IMR-90 (cell line): Measurements from ENCODE around the gene IREB2. TPM values are rescaled to one million over a fixed set of nuclear protein-coding genes. Genes with fewer than 3 reads are reported as not detected.

Source experiments
- ATAC-seq: fragments of 200-7000 bp; cut with Tn5 transposase; 2 replicates; pipeline ENCODE4 v1.9.1; 2020; ENCODE audit warnings: low read depth, mild to moderate bottlenecking, moderate library complexity
- BruUV-seq: library from RNA; stranded (reverse); fragments of 400-500 nt; replicated peaks from 2 replicates; lab custom pipeline; 2021; lab: Mats Ljungman, UMichigan
- CTCF ChIA-PET: fragments of 300-600 bp; formaldehyde crosslinking; extraction: SDS; loops from one replicate; lab custom pipeline; 2021; ENCODE audit warnings: antibody characterized with exemption; lab: Yijun Ruan, JAX
- POLR2A ChIA-PET: fragments of 300-600 bp; sonication (Branson Sonifier 250); formaldehyde crosslinking; loops from one replicate; lab custom pipeline; 2022; ENCODE audit warnings: antibody characterized with exemption; ENCODE audit not compliant: unreplicated experiment; lab: Charles Lee
- DNase-seq: peaks from one replicate; pipeline ENCODE4 v3.0.0; 2013
- H2AFZ ChIP-seq: replicated peaks from 2 replicates; pipeline ENCODE3; 2013; ENCODE audit warnings: low read length, mild to moderate bottlenecking; ENCODE audit not compliant: poor library complexity
- H2AK5ac ChIP-seq: 2 replicates; pipeline ENCODE4 v1.6.1; 2013; ENCODE audit warnings: low read depth, low read length, inconsistent platforms
- H2AK9ac ChIP-seq: replicated peaks from 2 replicates; pipeline ENCODE3; 2013; ENCODE audit warnings: mild to moderate bottlenecking, low read depth, low read length, moderate library complexity; ENCODE audit not compliant: poor library complexity
- H2BK120ac ChIP-seq: 2 replicates; pipeline ENCODE4 v1.6.1; 2013; ENCODE audit warnings: low read depth, low read length, inconsistent platforms
- H2BK15ac ChIP-seq: 3 replicates; pipeline ENCODE4 v1.6.1; 2013; ENCODE audit warnings: low read depth, low read length, inconsistent platforms
- H2BK20ac ChIP-seq: 2 replicates; pipeline ENCODE4 v1.6.1; 2013; ENCODE audit warnings: low read depth, mild to moderate bottlenecking, inconsistent platforms, low read length, moderate library complexity
- H2BK5ac ChIP-seq: 2 replicates; pipeline ENCODE4 v1.6.1; 2013; ENCODE audit warnings: mild to moderate bottlenecking, low read depth, low read length, inconsistent platforms; ENCODE audit not compliant: poor library complexity, severe bottlenecking
- H3K14ac ChIP-seq: replicated peaks from 2 replicates; pipeline ENCODE4 v1.6.1; 2013; ENCODE audit warnings: low read depth, low read length, inconsistent platforms
- H3K18ac ChIP-seq: 2 replicates; pipeline ENCODE4 v1.6.1; 2013; ENCODE audit warnings: low read depth, low read length, control low read depth
- H3K23ac ChIP-seq: 2 replicates; pipeline ENCODE4 v1.6.1; 2013; ENCODE audit warnings: low read depth, low read length, inconsistent platforms
- H3K27ac ChIP-seq: 2 replicates; pipeline ENCODE4 v1.5.1; 2013; ENCODE audit warnings: mild to moderate bottlenecking, control low read depth, low read length; ENCODE audit not compliant: insufficient read depth
- H3K27me3 ChIP-seq: 2 replicates; pipeline ENCODE4 v1.6.1; 2013; ENCODE audit warnings: low read length; ENCODE audit not compliant: control insufficient read depth, insufficient read depth
- H3K36me3 ChIP-seq: 2 replicates; pipeline ENCODE4 v1.6.1; 2013; ENCODE audit warnings: low read length, mixed read lengths; ENCODE audit not compliant: control insufficient read depth, insufficient read depth
- H3K4ac ChIP-seq: 2 replicates; pipeline ENCODE4 v1.6.1; 2013; ENCODE audit warnings: low read depth, low read length, inconsistent platforms
- H3K4me1 ChIP-seq: 2 replicates; pipeline ENCODE4 v1.6.1; 2013; ENCODE audit warnings: low read length, mixed read lengths; ENCODE audit not compliant: control insufficient read depth, insufficient read depth
- H3K4me2 ChIP-seq: 2 replicates; pipeline ENCODE4 v1.6.1; 2013; ENCODE audit warnings: low read depth, mild to moderate bottlenecking, control low read depth, low read length, moderate library complexity
- H3K4me3 ChIP-seq: 2 replicates; pipeline ENCODE4 v1.5.1; 2013; ENCODE audit warnings: low read depth, mild to moderate bottlenecking, control low read depth, low read length, moderate library complexity; ENCODE audit not compliant: insufficient read depth
- H3K56ac ChIP-seq: 2 replicates; pipeline ENCODE4 v1.6.1; 2013; ENCODE audit warnings: low read length, inconsistent platforms; ENCODE audit not compliant: insufficient read depth; ENCODE audit errors: extremely low read depth
- H3K79me1 ChIP-seq, 2 experiments: 2 replicates each; pipeline ENCODE4 v1.6.1; 2013; ENCODE audit warnings: low read length in 2 of 2, inconsistent platforms in 1 of 2, low read depth in 1 of 2
- H3K9ac ChIP-seq: 2 replicates; pipeline ENCODE4 v1.6.1; 2013; ENCODE audit warnings: low read depth, low read length, control low read depth
- H3K9me1 ChIP-seq: 2 replicates; pipeline ENCODE4 v1.6.1; 2013; ENCODE audit warnings: low read length, inconsistent platforms; ENCODE audit not compliant: insufficient read depth
- H3K9me3 ChIP-seq: 2 replicates; pipeline ENCODE4 v1.6.1; 2013; ENCODE audit warnings: low read length; ENCODE audit not compliant: control insufficient read depth, insufficient read depth
- H4K20me1 ChIP-seq: 2 replicates; pipeline ENCODE4 v1.6.1; 2013; ENCODE audit warnings: low read length, inconsistent platforms; ENCODE audit not compliant: insufficient read depth
- H4K5ac ChIP-seq: 2 replicates; pipeline ENCODE4 v1.6.1; 2013; ENCODE audit warnings: mild to moderate bottlenecking, low read depth, low read length, control low read depth
- H4K8ac ChIP-seq, 2 experiments: 2 replicates each; pipeline ENCODE4 v1.6.1; 2013; ENCODE audit warnings: low read depth in 2 of 2, low read length in 2 of 2, control low read depth in 1 of 2, inconsistent platforms in 1 of 2
- H4K91ac ChIP-seq: 2 replicates; pipeline ENCODE4 v1.6.1; 2013; ENCODE audit warnings: low read depth, low read length, inconsistent platforms; ENCODE audit not compliant: insufficient read depth
- BHLHE40 ChIP-seq: fragments of 150-350 bp; IDR thresholded peaks from 2 replicates; pipeline ENCODE4 v1.6.1; 2016; ENCODE audit warnings: mild to moderate bottlenecking, low read depth, low read length
- CEBPB ChIP-seq: IDR thresholded peaks from 2 replicates; pipeline ENCODE4 v1.6.1; 2012; ENCODE audit warnings: low read depth, low read length, improper control_type of control experiment
- CHD1 ChIP-seq: IDR thresholded peaks from 2 replicates; pipeline ENCODE4 v1.6.1; 2012; ENCODE audit warnings: low read depth, low read length, improper control_type of control experiment
- CTCF ChIP-seq: conservative IDR thresholded peaks from 2 replicates; pipeline ENCODE4 v1.5.1; 2012; ENCODE audit warnings: mild to moderate bottlenecking, low read depth, low read length, improper control_type of control experiment
- FOS ChIP-seq: fragments of 150-350 bp; IDR thresholded peaks from 2 replicates; pipeline ENCODE4 v1.6.1; 2016; ENCODE audit warnings: low read depth, low read length
- MAZ ChIP-seq: IDR thresholded peaks from 2 replicates; pipeline ENCODE4 v1.6.1; 2012; ENCODE audit warnings: low read depth, mild to moderate bottlenecking, low read length, improper control_type of control experiment, moderate library complexity, borderline replicate concordance
- MXI1 ChIP-seq: IDR thresholded peaks from 2 replicates; pipeline ENCODE4 v1.6.1; 2012; ENCODE audit warnings: low read depth, mild to moderate bottlenecking, low read length, moderate library complexity, borderline replicate concordance
- POLR2A ChIP-seq: IDR thresholded peaks from 2 replicates; pipeline ENCODE4 v1.6.1; 2012; ENCODE audit warnings: mild to moderate bottlenecking, low read depth, low read length
- RAD21 ChIP-seq: IDR thresholded peaks from 2 replicates; pipeline ENCODE4 v1.6.1; 2012; ENCODE audit warnings: low read length, improper control_type of control experiment
- RFX5 ChIP-seq: IDR thresholded peaks from 2 replicates; pipeline ENCODE4 v1.8.0; 2012; ENCODE audit warnings: low read depth, mild to moderate bottlenecking, low read length, moderate library complexity
- USF2 ChIP-seq: fragments of 150-350 bp; IDR thresholded peaks from 2 replicates; pipeline ENCODE4 v1.6.1; 2017; ENCODE audit warnings: mild to moderate bottlenecking, antibody characterized with exemption, low read length, low read depth
- WGBS, 2 experiments: methylation state at CpG; one replicate each; pipeline versions ENCODE4 v1.1.5 to v1.1.7; 2013; ENCODE audit warnings: missing lambda C conversion rate in 2 of 2; ENCODE audit not compliant: insufficient read length in 1 of 2; ENCODE audit errors: extremely low coverage in 2 of 2; 5-methylcytosine and 5-hydroxymethylcytosine counted together
- dilution Hi-C: fragments of 300-500 bp; cut with HindIII; formaldehyde crosslinking; loops from one replicate; pipeline ENCODE4 v1.14.3; 2018; ENCODE audit warnings: low sequenced_read_pairs; ENCODE audit not compliant: unreplicated experiment
- in situ Hi-C: fragments of 300-500 bp; cut with MboI; formaldehyde crosslinking; loops from 3 replicates; pipeline ENCODE4 v1.14.3; 2019; ENCODE audit warnings: low sequenced_read_pairs, inconsistent platforms, mixed read lengths
- intact Hi-C: fragments of 100-400 bp; cut with micrococcal nuclease; formaldehyde crosslinking; loops from 2 replicates; pipeline ENCODE4 v1.10.0; 2022
- polyA plus RNA-seq, 3 experiments: library from polyadenylated mRNA; depleted of rRNA; stranded (reverse); fragments of >200 nt; gene quantifications; 2 replicates each; pipeline ENCODE4 v1.2.3, GENCODE V29; 2012; ENCODE audit warnings: low replicate concordance in 1 of 3
- total RNA-seq: library from RNA; depleted of rRNA; stranded (reverse); fragments of >200 nt; gene quantifications from 2 replicates; pipeline ENCODE4 v1.2.3, GENCODE V29; 2012

Gene IREB2
- total and polyA plus RNA-seq, 2 of the 4 experiments (the other 2 are of a cell fraction), result 12.2 to 13.5 TPM

GRCh38 chr15:78421238-78421965 lies 16.6 kb upstream of the IREB2 start:
- no peak overlapping the region for H2AK9ac ChIP-seq
- no peak overlapping the region for H2AFZ ChIP-seq
- ChIA-PET POLR2A (no interaction called here), CTCF (interaction anchor here (1.0 kb wide), 2 partner anchors 9 to 13 kb away, joined by 4 to 5 read pairs; no protein-coding TSS in a partner anchor)
- H3K9me1 ChIP-seq, result no peaks in the 10 kb centered on the region
- no peak overlapping the region for H2BK15ac ChIP-seq
- no peaks in the 10 kb centered on the region for H3K79me1 ChIP-seq
- H2BK120ac ChIP-seq, result no peak overlapping the region
- no peaks in the 10 kb centered on the region for H4K20me1 ChIP-seq
- H3K4me1 ChIP-seq, result no peaks in the 10 kb centered on the region
- TF ChIP-seq RAD21 (no peak), USF2 (no peak), CEBPB (no peak), FOS (no peak), BHLHE40 (no peak), CHD1 (no peak), POLR2A (no peak), CTCF (no peak), MXI1 (no peak), MAZ (no peak), RFX5 (no peak)
- no peaks in the 10 kb centered on the region for H3K36me3 ChIP-seq
- no TSS peak for BruUV-seq
- in situ Hi-C loops, result loop anchor here (10.0 kb wide), 1 partner anchor 307 kb away; no protein-coding TSS in a partner anchor
- no peaks in the 10 kb centered on the region; the same call in 1 of the 2 replicates for H3K9me3 ChIP-seq
- H4K5ac ChIP-seq, result no peak overlapping the region
- no peak overlapping the region for H3K56ac ChIP-seq
- DNase-seq (no peak), ATAC-seq (no peak)
- dilution Hi-C loops, result no loop called here
- no peak overlapping the region for H3K4me3 ChIP-seq
- H4K8ac ChIP-seq, result no peak overlapping the region
- H2BK5ac ChIP-seq, result no peak overlapping the region
- no peak overlapping the region for H2AK5ac ChIP-seq
- no peak overlapping the region for H3K27ac ChIP-seq
- 45% methylated on average over 2 of the region's 7 CpGs; no CpG with 5 or more reads in 1 of the 2 experiments for WGBS, 2 experiments
- H3K23ac ChIP-seq, result no peak overlapping the region; the same call in 1 of the 2 replicates
- no peak overlapping the region for H3K18ac ChIP-seq
- H3K27me3 ChIP-seq, result peaks cover 18% of the 10 kb centered on the region
- no peak overlapping the region for H3K14ac ChIP-seq
- H3K4me2 ChIP-seq, result no peak overlapping the region
- intact Hi-C loops, result loop anchor here (5.0 kb wide), 1 partner anchor 464 kb away; no protein-coding TSS in a partner anchor
- H3K9ac ChIP-seq, result no peak overlapping the region
- no peak overlapping the region for H3K4ac ChIP-seq
- H2BK20ac ChIP-seq, result no peak overlapping the region
- no peak overlapping the region for H4K91ac ChIP-seq
